H1 (cell line): ENCODE data around the gene B9D2. TPM values are rescaled to one million over a fixed set of nuclear protein-coding genes. Genes with fewer than 3 reads are reported as not detected.

Experiments
- CTCF ChIA-PET: fragments of 300-600 bp; sonication (Branson Sonifier 250); formaldehyde crosslinking; loops from one replicate; lab custom pipeline; 2021; ENCODE audit not compliant: partially characterized antibody; lab: Charles Lee
- POLR2A ChIA-PET: fragments of 300-600 bp; sonication (Branson Sonifier 250); formaldehyde crosslinking; loops from one replicate; lab custom pipeline; 2021; ENCODE audit warnings: inconsistent platforms; ENCODE audit not compliant: partially characterized antibody; lab: Charles Lee
- DNase-seq, 2 experiments: peaks; one replicate each; pipeline versions ENCODE4 v3.0.0 to v3.0.0-alpha.2; 2010 to 2022; ENCODE audit warnings: low spot score in 2 of 2, low read depth in 1 of 2, mixed read lengths in 1 of 2
- FAIRE-seq: peaks from 2 replicates; lab custom pipeline; 2011; peaks lifted over from hg19 to GRCh38; lab: Jason Lieb, UNC
- H2AFZ ChIP-seq: 2 replicates; pipeline ENCODE4 v1.8.1; 2012; ENCODE audit warnings: low read length, inconsistent platforms
- H2AK5ac ChIP-seq: 2 replicates; pipeline ENCODE4 v1.6.1; 2013; ENCODE audit warnings: low read depth, low read length
- H2BK120ac ChIP-seq: replicated peaks from 2 replicates; pipeline ENCODE3; 2013; ENCODE audit warnings: low read depth, low read length, inconsistent platforms
- H2BK12ac ChIP-seq: 2 replicates; pipeline ENCODE4 v1.6.1; 2013; ENCODE audit warnings: low read depth, low read length
- H2BK15ac ChIP-seq: 2 replicates; pipeline ENCODE4 v1.6.1; 2013; ENCODE audit warnings: low read length
- H2BK20ac ChIP-seq: 2 replicates; pipeline ENCODE4 v1.6.1; 2013; ENCODE audit warnings: low read length
- H2BK5ac ChIP-seq: 2 replicates; pipeline ENCODE4 v1.6.1; 2013; ENCODE audit warnings: low read depth, low read length
- H3K14ac ChIP-seq: 2 replicates; pipeline ENCODE4 v1.6.1; 2013; ENCODE audit warnings: inconsistent platforms; ENCODE audit not compliant: insufficient read length
- H3K18ac ChIP-seq: 2 replicates; pipeline ENCODE4 v1.6.1; 2013; ENCODE audit warnings: low read length; ENCODE audit errors: extremely low read depth
- H3K23ac ChIP-seq: 2 replicates; pipeline ENCODE4 v1.6.1; 2013; ENCODE audit warnings: inconsistent platforms; ENCODE audit not compliant: insufficient read length
- H3K23me2 ChIP-seq: 2 replicates; pipeline ENCODE4 v1.6.1; 2013; ENCODE audit warnings: low read depth, low read length
- H3K27ac ChIP-seq: 2 replicates; pipeline ENCODE4 v1.6.1; 2011; ENCODE audit warnings: low read depth, low read length, inconsistent platforms
- H3K27me3 ChIP-seq, 4 experiments: replicated peaks in 1 of 4; 1 replicate in 1 of 4; 2 replicates in 3 of 4; pipeline versions ENCODE4 v1.6.1 to v1.8.1; 2011 to 2013; ENCODE audit warnings: low read length in 3 of 4, mild to moderate bottlenecking in 3 of 4, inconsistent platforms in 2 of 4, mixed read lengths in 2 of 4, moderate library complexity in 1 of 4; ENCODE audit not compliant: control insufficient read depth in 3 of 4, insufficient read depth in 3 of 4; ENCODE audit errors: extremely low read depth in 1 of 4
- H3K36me3 ChIP-seq, 4 experiments: 2 replicates each; pipeline versions ENCODE4 v1.6.1 to v1.8.1; 2011 to 2013; ENCODE audit warnings: mild to moderate bottlenecking in 4 of 4, low read length in 3 of 4, moderate library complexity in 2 of 4, control low read depth in 1 of 4, inconsistent platforms in 1 of 4; ENCODE audit not compliant: insufficient read depth in 4 of 4, control insufficient read depth in 2 of 4
- H3K4ac ChIP-seq: replicated peaks from 2 replicates; pipeline ENCODE3; 2013; ENCODE audit warnings: low read length, low read depth, mixed read lengths, inconsistent platforms; ENCODE audit not compliant: insufficient read length
- H3K4me1 ChIP-seq, 4 experiments: replicated peaks in 1 of 4; 1 replicate in 1 of 4; 2 replicates in 3 of 4; pipeline versions ENCODE4 v1.6.1 to v1.8.1; 2011 to 2013; ENCODE audit warnings: low read length in 3 of 4, inconsistent platforms in 2 of 4, mixed read lengths in 1 of 4; ENCODE audit not compliant: insufficient read depth in 4 of 4, control insufficient read depth in 3 of 4
- H3K4me2 ChIP-seq, 2 experiments: 2 replicates each; pipeline versions ENCODE4 v1.6.1 to v1.8.1; 2011 to 2013; ENCODE audit warnings: low read depth in 2 of 2, low read length in 2 of 2, control low read depth in 1 of 2, inconsistent platforms in 1 of 2, mild to moderate bottlenecking in 1 of 2; ENCODE audit not compliant: insufficient read depth in 1 of 2
- H3K4me3 ChIP-seq, 4 experiments: fragments of 200-600, 300-600 bp in 1 of 4; sonication (generic), shearing (Covaris generic), sonication (Bioruptor Twin) in 1 of 4; 2 replicates each; pipeline versions ENCODE4 v1.5.1 to v1.8.1; 2011 to 2016; ENCODE audit warnings: low read length in 4 of 4, low read depth in 3 of 4, control low read depth in 2 of 4, inconsistent platforms in 2 of 4, mild to moderate bottlenecking in 2 of 4, mixed read lengths in 1 of 4, moderate library complexity in 1 of 4; ENCODE audit not compliant: insufficient read depth in 2 of 4; ENCODE audit errors: extremely low read depth in 1 of 4
- H3K56ac ChIP-seq: replicated peaks from 2 replicates; pipeline ENCODE3; 2013; ENCODE audit warnings: low read depth, mild to moderate bottlenecking, mixed read lengths, low read length, inconsistent platforms; ENCODE audit not compliant: insufficient read length
- H3K79me1 ChIP-seq: 2 replicates; pipeline ENCODE4 v1.6.1; 2013; ENCODE audit warnings: low read depth, low read length, control low read depth
- H3K79me2 ChIP-seq, 2 experiments: 2 replicates each; pipeline versions ENCODE4 v1.6.1 to v1.8.1; 2012 to 2013; ENCODE audit warnings: low read length in 2 of 2, mild to moderate bottlenecking in 2 of 2, inconsistent platforms in 1 of 2; ENCODE audit not compliant: insufficient read depth in 2 of 2, control insufficient read depth in 1 of 2
- H3K9ac ChIP-seq, 4 experiments: replicated peaks in 1 of 4; 1 replicate in 1 of 4; 2 replicates in 3 of 4; pipeline versions ENCODE4 v1.6.1 to v1.8.1; 2011 to 2013; ENCODE audit warnings: low read depth in 3 of 4, low read length in 3 of 4, control low read depth in 2 of 4, mild to moderate bottlenecking in 2 of 4, moderate library complexity in 2 of 4, inconsistent platforms in 1 of 4; ENCODE audit errors: extremely low read depth in 1 of 4
- H3K9me3 ChIP-seq, 2 experiments: 2 replicates each; pipeline versions ENCODE4 v1.6.1 to v1.8.1; 2012 to 2013; ENCODE audit warnings: mild to moderate bottlenecking in 2 of 2, moderate library complexity in 2 of 2, control low read depth in 1 of 2, inconsistent platforms in 1 of 2, low read depth in 1 of 2, low read length in 1 of 2, mixed read lengths in 1 of 2; ENCODE audit not compliant: insufficient read depth in 2 of 2
- H4K20me1 ChIP-seq, 2 experiments: replicated peaks in 1 of 2; 2 replicates each; pipeline versions ENCODE3 to v1.8.1; 2011 to 2013; ENCODE audit warnings: inconsistent platforms in 2 of 2, low read length in 2 of 2, mild to moderate bottlenecking in 1 of 2; ENCODE audit not compliant: insufficient read depth in 2 of 2, control insufficient read depth in 1 of 2
- H4K5ac ChIP-seq: 2 replicates; pipeline ENCODE4 v1.6.1; 2013; ENCODE audit warnings: low read length, low read depth, mixed read lengths, inconsistent platforms; ENCODE audit not compliant: insufficient read length
- H4K8ac ChIP-seq: 2 replicates; pipeline ENCODE4 v1.8.0; 2013; ENCODE audit warnings: mild to moderate bottlenecking, moderate library complexity, low read length, inconsistent platforms; ENCODE audit not compliant: insufficient read depth; ENCODE audit errors: extremely low read depth
- H4K91ac ChIP-seq: replicated peaks from 2 replicates; pipeline ENCODE3; 2013; ENCODE audit warnings: low read length, mixed read lengths, inconsistent platforms; ENCODE audit not compliant: insufficient read length
- CTCF ChIP-seq, 3 experiments: IDR thresholded peaks; 1 replicate in 2 of 3; 2 replicates in 1 of 3; pipeline versions ENCODE4 v1.5.1 to v1.6.1; 2011; ENCODE audit warnings: low read length in 3 of 3, mild to moderate bottlenecking in 3 of 3, inconsistent platforms in 2 of 3, low read depth in 1 of 3, moderate library complexity in 1 of 3; ENCODE audit not compliant: insufficient read depth in 1 of 3; ENCODE audit errors: control extremely low read depth in 1 of 3
- RAD21 ChIP-seq, 2 experiments: IDR thresholded peaks in 1 of 2; conservative IDR thresholded peaks in 1 of 2; 2 replicates each; pipeline ENCODE4 v1.6.1; 2011; ENCODE audit warnings: low read depth in 2 of 2, low read length in 2 of 2, improper control_type of control experiment in 1 of 2, inconsistent platforms in 1 of 2, mild to moderate bottlenecking in 1 of 2, moderate library complexity in 1 of 2
- SP1 ChIP-seq: IDR thresholded peaks from 2 replicates; pipeline ENCODE4 v1.6.1; 2011; ENCODE audit warnings: low read depth, low read length
- SUZ12 ChIP-seq: fragments of 200-600 bp; sonication (generic); IDR thresholded peaks from 2 replicates; pipeline ENCODE4 v1.6.1; 2012; ENCODE audit warnings: mild to moderate bottlenecking, inconsistent platforms, low read length, moderate library complexity, mixed read lengths
- TAF7 ChIP-seq: optimal IDR thresholded peaks from 2 replicates; pipeline ENCODE3; 2011; ENCODE audit warnings: low read depth, mild to moderate bottlenecking, inconsistent platforms, low read length, moderate library complexity, borderline replicate concordance
- YY1 ChIP-seq: IDR thresholded peaks from 2 replicates; pipeline ENCODE4 v1.6.1; 2011; ENCODE audit warnings: low read depth, mild to moderate bottlenecking, low read length
- ZNF274 ChIP-seq: IDR thresholded peaks from 2 replicates; pipeline ENCODE4 v1.7.0; 2012; ENCODE audit warnings: low read length, borderline replicate concordance; ENCODE audit errors: extremely low read depth
- WGBS, 2 experiments: shearing (Covaris generic) in 1 of 2; methylation state at CpG; one replicate each; pipeline versions ENCODE4 v1.1.6 to v1.1.7; 2013 to 2015; ENCODE audit warnings: low lambda C conversion rate in 2 of 2, mixed read lengths in 2 of 2, inconsistent platforms in 1 of 2, low coverage in 1 of 2, missing lambda C conversion rate in 1 of 2; ENCODE audit not compliant: insufficient replicate concordance in 2 of 2, insufficient coverage in 1 of 2, insufficient read length in 1 of 2; ENCODE audit errors: extremely low coverage in 1 of 2, missing lambda C conversion rate in 1 of 2; 5-methylcytosine and 5-hydroxymethylcytosine counted together
- polyA plus RNA-seq, 7 experiments: library from polyadenylated mRNA; depleted of rRNA in 3 of 7; stranded (reverse) in 5 of 7; unstranded in 2 of 7; fragments of >200 nt in 5 of 7; fragments of 200-250 nt in 2 of 7; gene quantifications; 1 replicate in 5 of 7; 2 replicates in 1 of 7; 4 replicates in 1 of 7; pipeline versions ENCODE4 v1.2.1 to v1.2.3, GENCODE V29; 2011 to 2013; ENCODE audit warnings: missing spikeins in 2 of 7, mixed read lengths in 2 of 7
- total RNA-seq: library from RNA; stranded (reverse); fragmentation: NEBNext Ultra II Directional; extraction: Animal tissue kit (Norgen Biotek cat#: 25700); gene quantifications from 2 replicates; pipeline ENCODE4 v1.2.1, GENCODE V29; 2021
- TF ChIP-seq, protein P1 (sequence below): IDR thresholded peaks from 2 replicates; pipeline ENCODE4 v1.6.1; 2012; ENCODE audit warnings: inconsistent platforms

B9D2 gene
- total and polyA plus RNA-seq, 2 of the 8 experiments (the other 6 are each of a cell fraction or from before 2014, with no cell fraction given), result 4.9 to 6.3 TPM

DNA sequence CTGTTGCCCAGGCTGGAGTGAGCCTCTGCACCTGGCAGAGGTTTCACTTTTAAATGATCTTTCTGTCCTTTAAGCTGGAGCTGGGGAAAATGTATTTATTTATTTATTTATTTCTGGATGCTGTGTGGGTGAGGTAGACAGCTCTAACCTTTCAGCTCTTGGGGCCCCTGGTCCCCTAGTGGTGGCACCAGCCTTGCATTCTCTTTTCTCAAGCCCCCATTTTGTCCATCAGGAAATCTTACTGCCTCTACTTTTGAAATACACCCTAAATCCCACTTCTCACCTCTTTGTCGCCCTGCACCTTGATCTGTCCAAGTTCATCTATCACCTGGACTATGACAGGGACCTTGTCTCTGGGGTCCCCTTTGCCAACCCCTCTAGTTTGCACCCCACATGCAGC is 2.1 kb upstream of the B9D2 start:
- peaks cover 6% of the 10 kb centered on the region for H3K79me1 ChIP-seq
- no peaks in the 10 kb centered on the region for H3K79me2 ChIP-seq
- H3K9ac ChIP-seq, result no peak overlapping the region
- H3K4ac ChIP-seq, result no peak overlapping the region
- H3K18ac ChIP-seq, result no peak overlapping the region
- no peak overlapping the region for H2BK20ac ChIP-seq
- no peak overlapping the region for H2AK5ac ChIP-seq
- no peak overlapping the region for H2AFZ ChIP-seq
- no peak overlapping the region for H2BK12ac ChIP-seq
- no peak overlapping the region for H4K91ac ChIP-seq
- H3K14ac ChIP-seq, result no peak overlapping the region
- H4K20me1 ChIP-seq, result no peaks in the 10 kb centered on the region
- no peaks in the 10 kb centered on the region for H3K36me3 ChIP-seq
- POLR2A ChIA-PET, result interaction anchor here (1.0 to 1.7 kb wide), 2 partner anchors 7 to 494 kb away, joined by 3 read pairs; no protein-coding TSS in a partner anchor
- no peak overlapping the region for H3K27ac ChIP-seq
- H4K5ac ChIP-seq, result no peak overlapping the region
- H3K4me1 ChIP-seq, result peaks cover 0 to 6% (median 2%) of the 10 kb centered on the region in 4 experiments; a peak in 2 of 7 replicates
- H3K4me2 ChIP-seq, result no peak overlapping the region
- H3K56ac ChIP-seq, result no peak overlapping the region
- H3K4me3 ChIP-seq, result no peak overlapping the region
- no peak overlapping the region for H4K8ac ChIP-seq
- no peak overlapping the region for H2BK120ac ChIP-seq
- H2BK15ac ChIP-seq, result no peak overlapping the region
- 88% methylated on average over 1 of the region's 1 CpG; no CpG with 5 or more reads in 1 of the 2 experiments for WGBS, 2 experiments
- no peak overlapping the region for H3K23ac ChIP-seq
- peak in 1 of 2 experiments; percentile 29; a peak in 1 of 4 replicates for TF ChIP-seq RAD21 (IDR thresholded peaks at IDR 0.05 in 1 of 2, conservative IDR thresholded peaks at IDR 0.05 in 1 of 2; ENCODE audit: low read depth in 2 of 2, low read length in 2 of 2)
- TF ChIP-seq ZNF274, result no peak
- no peak for TF ChIP-seq TAF7
- TF ChIP-seq SP1, result no peak
- TF ChIP-seq SUZ12, result no peak
- TF ChIP-seq YY1, result peak; percentile 72
- peak; percentile 28 to 39 (median 37) for TF ChIP-seq CTCF (IDR thresholded peaks at IDR 0.05; ENCODE audit: control extremely low read depth in 1 of 3, insufficient read depth in 1 of 3, low read depth in 1 of 3, low read length in 3 of 3)
- TF ChIP-seq, protein P1, sequence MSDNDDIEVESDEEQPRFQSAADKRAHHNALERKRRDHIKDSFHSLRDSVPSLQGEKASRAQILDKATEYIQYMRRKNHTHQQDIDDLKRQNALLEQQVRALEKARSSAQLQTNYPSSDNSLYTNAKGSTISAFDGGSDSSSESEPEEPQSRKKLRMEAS, result no peak
- no peaks in the 10 kb centered on the region for H3K9me3 ChIP-seq
- no peaks in the 10 kb centered on the region for H3K27me3 ChIP-seq
- no peak for FAIRE-seq
- peaks cover 6% of the 10 kb centered on the region for H3K23me2 ChIP-seq
- DNase-seq, result no peak
- CTCF ChIA-PET, result interaction anchor here (0.7 to 4.6 kb wide), 5 partner anchors 12 to 173 kb away, joined by 3 to 37 read pairs (median 5); partner anchors contain the start of genes DMAC2 and TGFB1
- no peak overlapping the region for H2BK5ac ChIP-seq
